Thyroid gland (tissue), 4 donors: ENCODE results near the gene REN.

Experiments
- POLR2A ChIP-seq, 2 donors: fragments of 450-650 bp; IDR thresholded peaks; one replicate each; pipeline ENCODE4 v1.6.1; 2017; ENCODE audit warnings: antibody characterized with exemption in 2 of 2, mild to moderate bottlenecking in 2 of 2, moderate library complexity in 1 of 2
- TF ChIP-seq, protein P1 (sequence below), 6 experiments: fragments of 200-600 bp in 3 of 6; fragments of 450-650 bp in 3 of 6; sonication (generic) in 3 of 6; IDR thresholded peaks; one replicate each; pipeline ENCODE4 v1.5.1; 2016 to 2019; ENCODE audit warnings: antibody characterized with exemption in 6 of 6, mild to moderate bottlenecking in 2 of 6, inconsistent platforms in 1 of 6, moderate library complexity in 1 of 6

DNA sequence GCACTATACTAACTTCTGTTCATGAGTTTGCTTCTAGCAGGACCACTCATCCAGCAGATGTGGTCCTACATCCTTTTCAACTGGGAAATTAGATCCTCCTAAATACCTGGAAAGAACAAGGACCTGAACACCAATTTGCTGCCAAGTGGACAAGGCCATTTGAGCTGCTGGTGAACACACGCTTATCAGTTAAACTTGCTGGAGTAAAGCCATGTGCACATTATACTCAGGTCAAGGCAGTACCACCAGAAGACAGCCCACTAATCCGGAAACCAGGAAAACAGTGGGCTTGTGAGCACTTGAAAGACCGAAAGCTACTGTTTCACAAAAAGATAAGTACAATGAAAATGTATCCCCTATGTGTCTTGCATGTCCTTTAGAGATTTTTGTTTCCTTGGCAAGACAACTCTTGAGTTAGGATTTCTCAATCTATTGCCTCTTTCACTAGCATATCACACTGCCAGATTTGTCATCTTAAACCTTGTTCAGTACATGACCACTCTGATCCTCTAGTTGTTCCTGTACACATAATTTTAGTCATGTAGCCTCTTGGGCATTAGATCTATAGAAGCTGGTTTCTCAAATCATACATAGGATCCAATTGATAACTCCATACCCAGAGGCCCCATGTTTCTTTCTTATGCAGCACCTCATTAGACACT is 4.5 kb upstream of the REN start:
- TF ChIP-seq, protein P1, sequence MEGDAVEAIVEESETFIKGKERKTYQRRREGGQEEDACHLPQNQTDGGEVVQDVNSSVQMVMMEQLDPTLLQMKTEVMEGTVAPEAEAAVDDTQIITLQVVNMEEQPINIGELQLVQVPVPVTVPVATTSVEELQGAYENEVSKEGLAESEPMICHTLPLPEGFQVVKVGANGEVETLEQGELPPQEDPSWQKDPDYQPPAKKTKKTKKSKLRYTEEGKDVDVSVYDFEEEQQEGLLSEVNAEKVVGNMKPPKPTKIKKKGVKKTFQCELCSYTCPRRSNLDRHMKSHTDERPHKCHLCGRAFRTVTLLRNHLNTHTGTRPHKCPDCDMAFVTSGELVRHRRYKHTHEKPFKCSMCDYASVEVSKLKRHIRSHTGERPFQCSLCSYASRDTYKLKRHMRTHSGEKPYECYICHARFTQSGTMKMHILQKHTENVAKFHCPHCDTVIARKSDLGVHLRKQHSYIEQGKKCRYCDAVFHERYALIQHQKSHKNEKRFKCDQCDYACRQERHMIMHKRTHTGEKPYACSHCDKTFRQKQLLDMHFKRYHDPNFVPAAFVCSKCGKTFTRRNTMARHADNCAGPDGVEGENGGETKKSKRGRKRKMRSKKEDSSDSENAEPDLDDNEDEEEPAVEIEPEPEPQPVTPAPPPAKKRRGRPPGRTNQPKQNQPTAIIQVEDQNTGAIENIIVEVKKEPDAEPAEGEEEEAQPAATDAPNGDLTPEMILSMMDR (IDR thresholded peaks at IDR 0.05): no peak
- no peak for TF ChIP-seq POLR2A (IDR thresholded peaks at IDR 0.05)
